Activated CD4-positive, CD25-positive, alpha-beta regulatory T cell treated with anti-CD3 and anti-CD28 coated beads, Interleukin-2, amount 50 U/mL, for 16 hours (primary cell): ENCODE measurements around the gene RTN4RL1.

Experiments
- DNase-seq: peaks from one replicate; pipeline ENCODE4 v3.0.0-alpha.2; 2020; ENCODE audit warnings: low read depth, low spot score

The RTN4RL1 gene

DNA sequence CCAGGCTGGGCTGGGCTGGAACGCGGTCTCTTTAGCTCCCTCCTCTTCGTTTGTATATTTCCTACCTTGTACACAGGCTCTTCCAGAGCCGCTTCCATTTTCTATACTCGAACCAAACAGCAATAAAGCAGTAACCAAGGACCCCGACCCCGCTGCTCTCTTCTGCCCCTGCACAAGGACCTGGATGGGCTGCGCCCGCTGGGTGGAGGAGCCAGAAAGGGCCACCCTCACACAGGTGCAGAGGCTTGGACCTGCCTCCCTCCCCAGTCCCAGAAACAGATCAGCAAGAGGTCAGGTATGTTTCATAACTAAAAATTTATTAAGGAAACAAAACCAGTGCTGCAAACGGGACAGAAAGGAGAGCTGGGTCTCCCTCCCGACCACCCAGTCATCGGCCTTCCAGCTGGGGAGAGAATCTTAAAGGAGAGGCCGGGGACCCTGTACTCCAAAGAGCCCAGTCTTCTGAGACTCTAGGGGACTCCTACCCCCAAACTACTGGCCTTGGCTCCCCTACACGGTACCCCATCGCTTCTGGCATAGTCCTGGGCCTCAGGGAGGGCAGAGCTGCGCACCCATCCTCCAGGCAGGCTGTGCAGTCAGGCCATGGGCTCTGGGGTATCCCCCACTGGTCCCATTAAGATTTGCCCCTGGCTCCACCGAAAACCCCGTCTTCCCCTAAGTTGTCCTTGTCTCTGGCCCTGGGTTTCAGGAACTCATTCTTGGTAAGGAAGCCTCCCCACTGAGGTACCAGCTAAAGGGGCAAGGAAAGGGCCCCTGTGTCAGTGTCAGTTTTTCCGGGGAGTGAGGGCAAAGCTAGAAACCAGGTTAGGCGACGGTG, 34.6 kb upstream of the RTN4RL1 start:
- no peak for DNase-seq

DNA sequence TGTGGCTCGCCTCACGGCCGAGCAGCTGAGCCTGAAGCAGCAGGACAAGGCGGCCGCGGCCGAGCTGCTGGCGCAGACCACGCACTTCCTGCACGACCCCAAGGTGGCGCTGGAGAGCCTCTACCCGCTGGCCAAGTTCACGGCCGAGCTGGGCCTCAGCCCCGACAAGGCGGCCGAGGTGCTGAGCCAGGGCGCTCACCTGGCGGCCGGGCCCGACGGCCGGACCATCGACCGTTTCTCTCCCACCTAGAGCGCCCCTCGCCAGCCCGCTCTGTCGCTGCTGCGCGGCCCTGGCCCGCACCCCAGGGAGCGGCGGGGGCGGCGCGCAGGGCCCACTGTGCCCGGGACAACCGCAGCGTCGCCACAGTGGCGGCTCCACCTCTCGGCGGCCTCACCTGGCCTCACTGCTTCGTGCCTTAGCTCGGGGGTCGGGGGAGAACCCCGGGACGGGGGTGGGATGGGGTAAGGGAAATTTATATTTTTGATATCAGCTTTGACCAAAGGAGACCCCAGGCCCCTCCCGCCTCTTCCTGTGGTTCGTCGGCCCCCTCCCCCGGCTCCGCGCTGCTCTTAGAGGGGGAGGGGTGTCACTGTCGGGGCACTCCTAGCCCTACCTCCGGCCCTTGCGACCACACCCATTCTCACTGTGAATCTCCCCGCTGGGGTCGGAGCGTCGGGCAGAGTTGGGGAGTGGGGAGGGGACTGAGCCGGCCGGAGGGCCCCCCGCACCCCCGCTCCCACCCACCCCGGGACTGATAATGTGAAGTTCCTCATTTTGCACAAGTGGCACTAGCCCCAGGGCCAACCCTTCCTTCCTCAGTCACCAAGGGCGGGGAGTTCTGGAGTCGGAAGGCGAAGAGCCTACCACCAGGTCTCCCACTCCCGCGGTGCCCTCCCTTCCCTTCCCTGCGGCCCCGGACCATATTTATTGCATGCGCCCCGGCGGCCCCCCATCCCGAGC, 33.7 kb upstream of the RTN4RL1 start:
- no peak for DNase-seq

DNA sequence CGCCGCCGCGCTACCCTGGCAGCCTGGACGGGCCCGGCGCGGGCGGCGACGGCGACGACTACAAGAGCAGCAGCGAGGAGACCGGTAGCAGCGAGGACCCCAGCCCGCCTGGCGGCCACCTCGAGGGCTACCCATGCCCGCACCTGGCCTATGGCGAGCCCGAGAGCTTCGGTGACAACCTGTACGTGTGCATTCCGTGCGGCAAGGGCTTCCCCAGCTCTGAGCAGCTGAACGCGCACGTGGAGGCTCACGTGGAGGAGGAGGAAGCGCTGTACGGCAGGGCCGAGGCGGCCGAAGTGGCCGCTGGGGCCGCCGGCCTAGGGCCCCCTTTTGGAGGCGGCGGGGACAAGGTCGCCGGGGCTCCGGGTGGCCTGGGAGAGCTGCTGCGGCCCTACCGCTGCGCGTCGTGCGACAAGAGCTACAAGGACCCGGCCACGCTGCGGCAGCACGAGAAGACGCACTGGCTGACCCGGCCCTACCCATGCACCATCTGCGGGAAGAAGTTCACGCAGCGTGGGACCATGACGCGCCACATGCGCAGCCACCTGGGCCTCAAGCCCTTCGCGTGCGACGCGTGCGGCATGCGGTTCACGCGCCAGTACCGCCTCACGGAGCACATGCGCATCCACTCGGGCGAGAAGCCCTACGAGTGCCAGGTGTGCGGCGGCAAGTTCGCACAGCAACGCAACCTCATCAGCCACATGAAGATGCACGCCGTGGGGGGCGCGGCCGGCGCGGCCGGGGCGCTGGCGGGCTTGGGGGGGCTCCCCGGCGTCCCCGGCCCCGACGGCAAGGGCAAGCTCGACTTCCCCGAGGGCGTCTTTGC, 32.8 kb upstream of the RTN4RL1 start:
- no peak for DNase-seq

DNA sequence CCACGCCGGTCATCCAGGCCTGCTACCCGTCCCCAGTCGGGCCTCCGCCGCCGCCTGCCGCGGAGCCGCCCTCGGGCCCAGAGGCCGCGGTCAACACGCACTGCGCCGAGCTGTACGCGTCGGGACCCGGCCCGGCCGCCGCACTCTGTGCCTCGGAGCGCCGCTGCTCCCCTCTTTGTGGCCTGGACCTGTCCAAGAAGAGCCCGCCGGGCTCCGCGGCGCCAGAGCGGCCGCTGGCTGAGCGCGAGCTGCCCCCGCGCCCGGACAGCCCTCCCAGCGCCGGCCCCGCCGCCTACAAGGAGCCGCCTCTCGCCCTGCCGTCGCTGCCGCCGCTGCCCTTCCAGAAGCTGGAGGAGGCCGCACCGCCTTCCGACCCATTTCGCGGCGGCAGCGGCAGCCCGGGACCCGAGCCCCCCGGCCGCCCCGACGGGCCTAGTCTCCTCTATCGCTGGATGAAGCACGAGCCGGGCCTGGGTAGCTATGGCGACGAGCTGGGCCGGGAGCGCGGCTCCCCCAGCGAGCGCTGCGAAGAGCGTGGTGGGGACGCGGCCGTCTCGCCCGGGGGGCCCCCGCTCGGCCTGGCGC, 32.1 kb upstream of the RTN4RL1 start:
- DNase-seq = no peak

DNA sequence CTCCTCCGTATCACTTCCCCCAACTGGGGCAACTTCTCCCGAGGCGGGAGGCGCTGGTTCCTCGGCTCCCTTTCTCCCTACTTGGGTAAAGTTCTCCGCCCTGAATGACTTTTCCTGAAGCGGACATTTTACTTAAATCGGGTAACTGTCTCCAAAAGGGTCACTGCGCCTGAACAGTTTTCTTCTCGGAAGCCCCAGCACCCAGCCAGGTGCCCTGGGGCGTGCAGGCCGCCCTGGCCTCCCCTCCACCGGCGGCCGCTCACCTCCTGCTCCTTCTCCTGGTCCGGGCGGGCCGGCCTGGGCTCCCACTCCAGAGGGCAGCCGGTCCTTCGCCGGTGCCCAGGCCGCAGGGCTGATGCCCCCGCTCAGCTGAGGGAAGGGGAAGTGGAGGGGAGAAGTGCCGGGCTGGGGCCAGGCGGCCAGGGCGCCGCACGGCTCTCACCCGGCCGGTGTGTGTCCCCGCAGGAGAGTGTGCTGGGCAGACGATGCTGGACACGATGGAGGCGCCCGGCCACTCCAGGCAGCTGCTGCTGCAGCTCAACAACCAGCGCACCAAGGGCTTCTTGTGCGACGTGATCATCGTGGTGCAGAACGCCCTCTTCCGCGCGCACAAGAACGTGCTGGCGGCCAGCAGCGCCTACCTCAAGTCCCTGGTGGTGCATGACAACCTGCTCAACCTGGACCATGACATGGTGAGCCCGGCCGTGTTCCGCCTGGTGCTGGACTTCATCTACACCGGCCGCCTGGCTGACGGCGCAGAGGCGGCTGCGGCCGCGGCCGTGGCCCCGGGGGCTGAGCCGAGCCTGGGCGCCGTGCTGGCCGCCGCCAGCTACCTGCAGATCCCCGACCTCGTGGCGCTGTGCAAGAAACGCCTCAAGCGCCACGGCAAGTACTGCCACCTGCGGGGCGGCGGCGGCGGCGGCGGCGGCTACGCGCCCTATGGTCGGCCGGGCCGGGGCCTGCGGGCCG, 31.4 kb upstream of the RTN4RL1 start:
- no peak for DNase-seq

DNA sequence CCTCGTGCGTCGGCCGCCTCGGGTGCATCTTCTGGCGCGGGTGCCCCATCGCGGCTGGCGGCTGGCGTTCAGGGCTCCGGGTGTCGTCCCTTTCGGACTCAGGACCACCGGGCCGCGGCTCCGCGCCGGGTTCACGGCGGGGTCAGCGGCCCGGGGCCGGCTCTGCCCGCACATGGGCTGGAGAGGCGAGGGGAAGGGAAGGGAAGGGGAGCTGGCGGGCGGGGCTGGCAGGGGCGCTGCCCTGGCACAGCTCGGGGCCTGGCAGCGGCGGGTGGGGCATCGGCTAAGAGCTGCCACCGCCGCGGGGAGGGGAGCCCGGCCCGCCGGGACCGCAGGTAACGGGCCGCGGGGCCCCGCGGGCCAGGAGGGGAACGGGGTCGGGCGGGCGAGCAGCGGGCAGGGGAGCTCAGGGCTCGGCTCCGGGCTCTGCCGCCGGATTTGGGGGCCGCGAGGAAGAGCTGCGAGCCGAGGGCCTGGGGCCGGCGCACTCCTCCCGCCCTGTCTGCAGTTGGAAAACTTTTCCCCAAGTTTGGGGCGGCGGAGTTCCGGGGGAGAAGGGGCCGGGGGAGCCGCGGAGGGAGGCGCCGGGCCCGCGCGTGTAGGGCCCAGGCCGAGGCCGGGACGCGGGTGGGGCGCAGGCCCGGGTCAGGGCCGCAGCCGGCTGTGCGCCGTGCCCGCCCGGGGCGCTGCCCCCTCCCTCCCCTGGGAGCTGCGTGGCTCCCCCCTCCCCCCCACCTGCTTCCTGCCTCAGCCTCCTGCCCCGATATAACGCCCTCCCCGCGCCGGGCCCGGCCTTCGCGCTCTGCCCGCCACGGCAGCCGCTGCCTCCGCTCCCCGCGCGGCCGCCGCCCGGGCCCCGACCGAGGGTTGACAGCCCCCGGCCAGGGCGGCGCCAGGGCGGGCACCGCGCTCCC, 30.4 kb upstream of the RTN4RL1 start:
- no peak for DNase-seq

DNA sequence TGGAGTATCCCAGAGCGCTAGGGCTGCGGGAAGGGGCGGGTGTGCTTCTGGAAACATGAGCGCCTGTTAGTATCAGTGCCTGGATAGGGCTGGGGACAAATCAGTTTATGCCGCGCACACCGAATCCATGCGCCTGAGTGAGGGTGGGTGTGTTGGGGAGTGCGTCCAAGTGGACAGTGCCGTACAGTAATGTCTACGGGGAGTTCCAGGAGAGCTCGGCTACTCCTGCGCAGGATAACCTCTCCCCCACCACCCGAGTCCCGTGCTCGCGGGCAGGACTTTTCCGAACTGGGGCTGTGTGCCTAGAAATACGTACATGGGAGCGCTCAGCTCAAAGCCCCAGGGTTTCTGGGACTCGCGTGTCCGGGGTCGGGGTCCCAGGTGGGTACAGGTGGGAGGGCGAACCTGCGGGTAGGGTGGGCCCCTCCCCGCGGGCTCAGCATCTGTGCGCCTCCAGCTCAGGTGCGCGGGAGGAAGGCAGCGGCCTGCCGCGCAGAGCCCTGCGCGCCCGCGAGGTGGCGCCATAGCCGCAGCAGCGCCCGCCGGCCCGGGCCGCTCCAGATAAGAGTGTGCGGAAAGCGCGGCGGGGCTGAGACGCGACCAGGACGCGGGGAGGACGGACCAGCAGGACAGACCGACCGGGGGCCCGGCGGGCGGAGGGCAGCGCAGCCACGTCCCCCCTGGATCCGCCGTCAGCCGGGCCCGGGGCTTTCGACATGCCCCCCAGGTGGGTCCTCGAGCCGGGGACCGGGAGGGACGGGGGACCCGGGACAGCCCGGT, 29.6 kb upstream of the RTN4RL1 start, which contains the start of gene HIC1:
TSS of gene HIC1 (plus strand) at position 592 of the 780 bp plus-strand sequence. CDS start 1,588 bp downstream, outside the sequence.
- DNase-seq = peak; percentile 50

DNA sequence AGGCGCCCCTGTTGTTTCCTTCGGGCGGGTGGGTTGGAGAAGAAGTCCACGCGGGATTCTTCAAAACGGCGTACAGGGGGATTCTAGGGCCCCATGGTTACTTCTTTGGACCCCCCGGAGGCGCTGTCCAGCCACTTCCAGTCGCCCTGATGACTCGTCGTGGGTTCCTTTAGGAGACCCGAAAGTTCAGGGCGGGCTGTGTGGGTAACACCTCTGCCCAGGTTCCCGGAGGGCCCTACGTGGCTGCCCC, 29.1 kb upstream of the RTN4RL1 start:
- no peak for DNase-seq

DNA sequence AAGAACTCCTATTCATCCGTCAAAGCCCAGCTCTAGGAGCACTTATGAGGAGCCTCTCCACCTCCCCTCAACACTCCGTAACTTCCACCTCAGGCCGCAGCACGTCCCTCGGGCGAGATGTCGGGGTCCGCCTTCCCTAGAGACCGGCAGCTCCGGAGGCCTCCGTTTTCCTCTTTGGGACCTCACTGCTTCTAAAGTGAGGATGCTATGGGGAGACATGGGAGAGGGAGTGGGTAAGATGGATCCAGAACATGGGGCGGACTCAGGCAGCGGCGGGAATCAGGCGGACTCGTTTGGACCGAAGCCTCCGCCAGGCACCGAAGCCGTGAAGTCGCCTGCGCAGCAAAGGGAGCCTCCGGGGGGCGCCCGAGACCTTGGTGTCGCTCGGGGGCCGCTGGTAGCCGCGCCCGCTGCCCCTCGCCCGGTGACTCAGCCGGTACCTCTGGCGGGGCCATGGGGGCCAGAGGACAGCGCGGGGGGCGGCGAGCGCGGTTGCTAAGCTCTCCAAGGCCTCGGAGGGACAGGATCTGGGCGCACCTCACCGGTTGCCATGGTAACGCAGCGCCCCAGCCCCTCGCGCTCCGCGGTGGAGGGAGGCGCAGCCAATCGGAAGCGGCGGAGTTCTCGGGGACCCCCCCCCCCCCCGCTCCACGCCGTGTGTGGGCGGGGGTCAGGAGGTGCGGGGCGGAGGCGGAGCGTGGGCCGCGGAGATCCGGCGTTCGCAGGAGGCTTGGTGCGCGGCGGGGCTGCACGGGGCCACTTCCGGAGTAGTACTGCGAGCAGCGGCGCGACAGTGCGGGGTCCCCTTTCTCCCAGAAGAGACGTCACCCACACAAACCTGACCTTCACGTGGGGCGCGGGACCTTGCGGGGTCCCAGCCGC, 28.5 kb upstream of the RTN4RL1 start:
- DNase-seq = no peak

DNA sequence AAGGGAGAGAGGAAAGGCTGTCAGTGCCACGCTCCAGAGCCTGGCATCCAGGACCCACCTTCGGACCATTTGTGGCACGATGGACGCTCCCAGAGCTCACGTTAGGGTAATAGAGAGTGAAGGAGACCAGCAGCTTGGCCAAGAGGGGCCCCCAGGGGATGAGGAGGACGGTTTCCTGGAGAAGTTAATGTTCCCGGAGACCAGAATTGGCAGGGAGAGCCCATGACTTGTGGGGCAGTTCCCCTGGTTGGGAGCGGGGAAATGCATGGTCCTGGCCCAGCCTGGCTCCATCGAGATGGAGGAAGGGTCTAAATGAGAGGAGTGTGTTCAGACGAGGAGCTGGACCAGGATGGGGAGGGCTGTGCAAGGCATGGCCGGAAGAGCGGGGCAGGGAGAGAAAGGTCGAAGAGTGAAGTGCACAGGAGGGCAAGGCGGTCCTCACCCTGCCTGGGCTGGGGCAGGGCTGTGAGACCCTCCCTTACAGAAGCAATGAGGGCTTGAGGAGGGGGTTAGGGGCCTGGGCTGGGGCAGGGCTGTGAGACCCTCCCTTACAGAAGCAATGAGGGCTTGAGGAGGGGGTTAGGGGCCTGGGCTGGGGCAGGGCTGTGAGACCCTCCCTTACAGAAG, 26.9 kb upstream of the RTN4RL1 start:
- no peak for DNase-seq

DNA sequence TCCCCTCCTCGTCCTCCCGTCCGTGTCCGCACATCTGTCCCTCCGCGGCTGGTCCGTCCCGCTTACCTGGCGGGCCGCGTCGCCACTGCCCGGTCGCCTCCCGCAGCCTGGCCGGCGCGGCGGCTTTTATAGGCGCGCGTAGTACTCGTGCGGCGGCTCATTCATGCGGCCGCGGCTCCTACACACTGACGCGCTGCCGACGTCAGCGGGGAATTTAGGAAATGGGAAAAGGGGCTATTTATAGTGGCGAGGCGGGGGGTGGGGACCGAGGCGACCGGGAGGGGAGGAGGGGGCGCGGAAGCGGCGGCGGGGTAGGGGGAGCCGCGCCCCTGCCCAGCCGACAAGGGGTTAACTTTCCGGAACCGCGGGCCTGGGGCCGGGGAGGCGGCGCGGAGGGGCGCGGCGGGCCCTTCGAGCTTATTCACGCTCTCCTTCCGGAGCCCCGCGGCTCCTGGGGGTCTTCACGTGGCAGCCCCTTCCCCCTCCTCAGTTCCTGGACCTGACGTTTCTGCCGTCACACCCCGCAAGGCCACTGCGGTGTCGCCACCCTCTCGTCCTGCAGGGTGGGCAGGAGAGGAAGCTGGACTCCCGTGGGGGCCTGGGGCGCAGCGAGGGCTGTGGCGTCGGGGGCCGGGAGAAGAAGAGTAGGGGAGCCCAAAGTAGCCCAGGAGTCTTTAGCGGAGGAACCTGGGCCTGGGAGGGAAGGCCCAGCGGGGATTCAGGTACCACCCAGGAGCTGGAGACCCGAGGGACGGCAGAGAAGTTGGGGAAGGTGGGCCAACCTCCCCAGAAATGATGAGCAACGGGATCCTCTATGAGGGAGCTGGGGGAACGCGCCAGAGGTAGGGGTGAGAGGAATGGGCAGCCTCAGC, 26.2 kb upstream of the RTN4RL1 start:
- no peak for DNase-seq

DNA sequence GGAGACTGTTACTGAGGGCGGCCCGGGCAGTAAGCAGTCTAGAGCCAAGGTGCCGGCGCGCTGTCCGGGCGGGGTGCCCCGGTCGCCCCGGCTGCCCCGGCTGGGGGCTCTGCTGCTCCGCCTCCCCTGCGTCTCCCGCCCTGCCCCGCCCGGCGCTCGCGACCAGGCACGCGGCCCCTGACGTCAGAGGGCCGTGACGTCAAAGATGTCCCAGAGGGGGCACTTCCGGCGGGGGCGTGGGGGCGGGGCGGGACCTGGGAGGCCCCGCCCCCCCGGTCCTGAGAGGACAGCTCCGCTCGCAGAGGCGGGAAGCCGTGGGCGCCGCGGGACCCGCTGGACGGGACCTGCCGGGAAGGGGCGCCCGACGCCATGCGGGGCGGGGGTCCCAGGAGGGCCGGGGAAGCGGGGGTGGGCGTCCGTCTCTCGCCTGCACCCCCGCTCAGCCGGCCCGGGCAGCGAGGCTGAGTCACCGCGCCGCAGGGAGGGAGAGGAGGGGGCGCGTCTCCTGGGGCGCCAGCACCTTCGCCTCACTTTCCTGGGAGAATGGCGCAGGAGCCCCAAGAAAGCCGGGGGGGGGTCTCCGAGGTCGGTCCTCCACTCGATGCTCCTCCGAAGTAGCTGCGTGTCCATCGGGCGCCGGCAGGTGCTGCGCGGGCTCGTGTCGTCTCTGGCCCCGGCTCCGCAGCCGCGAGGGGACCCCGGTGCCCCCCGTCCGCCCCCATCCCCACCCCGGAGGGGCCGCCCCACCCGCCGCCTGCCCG, 25.3 kb upstream of the RTN4RL1 start:
- no peak for DNase-seq

DNA sequence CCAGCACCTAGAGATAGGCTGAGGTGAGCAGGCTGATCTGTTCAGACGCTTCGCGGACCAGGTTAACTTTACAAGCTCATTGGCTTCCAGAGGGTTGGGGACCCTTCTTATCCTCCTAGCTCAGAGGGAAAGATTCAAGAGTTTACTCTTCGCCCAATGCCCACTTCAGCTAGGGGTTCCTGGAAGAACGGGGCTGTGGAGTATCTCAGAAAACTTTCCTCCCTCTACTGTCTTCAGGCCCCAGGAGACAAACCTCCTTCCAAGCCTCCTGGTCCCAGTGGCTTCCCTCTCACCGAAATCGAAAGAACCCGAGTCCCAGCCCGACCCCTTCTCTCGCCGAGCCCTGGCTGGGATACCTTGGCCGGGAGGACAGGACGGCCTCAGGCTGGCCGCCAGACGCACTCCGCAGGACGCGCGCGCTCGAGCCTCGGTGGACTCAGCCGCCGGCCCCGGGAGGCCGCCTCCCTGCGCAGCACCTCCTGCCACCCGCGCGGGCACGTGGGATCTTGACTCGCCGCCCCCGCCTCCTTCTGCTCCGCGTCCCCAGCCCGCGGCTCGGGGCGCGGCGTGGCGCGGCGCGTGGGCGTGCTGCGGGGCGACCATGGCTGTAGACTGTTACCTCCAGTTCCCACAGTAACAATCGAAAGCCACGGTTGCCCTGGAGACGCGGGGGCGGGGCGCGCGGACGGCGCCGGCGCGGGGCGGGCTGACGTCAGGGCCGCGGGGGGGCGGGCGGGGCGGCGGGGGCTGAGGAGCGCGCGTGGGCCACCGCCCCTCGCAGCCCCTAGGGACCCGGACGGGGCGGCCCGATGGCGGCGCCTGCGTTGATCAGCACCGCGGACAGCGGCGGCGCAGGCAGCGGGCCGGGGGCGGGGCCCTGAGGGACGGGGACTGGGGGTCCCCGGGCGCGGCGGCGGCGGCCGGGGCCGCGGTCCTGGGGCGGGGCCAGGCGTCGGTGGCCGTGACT, 24.5 kb upstream of the RTN4RL1 start:
- peak; percentile 80 for DNase-seq

DNA sequence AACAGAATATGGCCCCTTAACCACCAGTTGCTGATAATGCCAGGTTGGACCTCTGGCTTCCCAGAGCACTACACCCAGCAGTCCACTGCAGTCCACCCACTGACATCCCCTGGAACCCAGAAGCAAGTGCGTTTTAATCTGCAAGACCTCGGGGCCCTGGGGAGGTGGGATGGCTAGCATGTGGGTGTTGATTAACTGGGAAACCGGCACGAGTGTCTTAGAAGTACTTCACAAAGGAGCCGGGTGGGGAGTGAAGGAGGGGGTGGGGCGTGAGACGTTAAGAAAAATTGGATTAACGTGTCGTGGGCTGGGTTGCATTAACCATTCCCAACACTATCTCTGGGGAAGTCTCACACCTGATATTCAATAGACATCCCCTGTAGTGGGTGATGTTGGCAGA, 23.7 kb upstream of the RTN4RL1 start:
- no peak for DNase-seq
